H9 (cell line): ENCODE data around the gene FBXL14. TPM values are rescaled to one million over a fixed set of nuclear protein-coding genes. Genes with fewer than 3 reads are reported as not detected.
A peak's percentile ranks its signal among the peaks of the same experiment; 100 is the strongest.

Experiments
- DNase-seq: peaks from one replicate; pipeline ENCODE4 v3.0.0-alpha.2; 2017
- H2AFZ ChIP-seq: one replicate; pipeline ENCODE4 v1.6.1; 2013; ENCODE audit warnings: mild to moderate bottlenecking, low read length, control low read depth, moderate library complexity
- H2AK5ac ChIP-seq: 2 replicates; pipeline ENCODE4 v1.6.1; 2013; ENCODE audit warnings: low read length, control low read depth, mixed read lengths; ENCODE audit not compliant: insufficient read length
- H2BK120ac ChIP-seq: one replicate; pipeline ENCODE4 v1.6.1; 2013; ENCODE audit warnings: low read depth, mild to moderate bottlenecking, low read length, control low read depth, inconsistent platforms; ENCODE audit not compliant: poor library complexity, severe bottlenecking
- H2BK12ac ChIP-seq: 2 replicates; pipeline ENCODE4 v1.6.1; 2013; ENCODE audit warnings: low read length, control low read depth, mixed read lengths, low read depth; ENCODE audit not compliant: insufficient read length
- H2BK15ac ChIP-seq: 2 replicates; pipeline ENCODE4 v1.6.1; 2013; ENCODE audit warnings: low read depth, low read length, control low read depth
- H2BK20ac ChIP-seq: one replicate; pipeline ENCODE4 v1.6.1; 2013; ENCODE audit warnings: low read depth, mild to moderate bottlenecking, low read length, control low read depth, inconsistent platforms; ENCODE audit not compliant: poor library complexity, severe bottlenecking
- H2BK5ac ChIP-seq: 2 replicates; pipeline ENCODE4 v1.6.1; 2013; ENCODE audit warnings: low read length, control low read depth, mixed read lengths; ENCODE audit not compliant: insufficient read length
- H3K14ac ChIP-seq: 2 replicates; pipeline ENCODE4 v1.6.1; 2013; ENCODE audit warnings: low read length, control low read depth; ENCODE audit not compliant: insufficient read depth
- H3K18ac ChIP-seq: 2 replicates; pipeline ENCODE4 v1.6.1; 2013; ENCODE audit warnings: low read depth, mild to moderate bottlenecking, mixed read lengths, low read length, control low read depth; ENCODE audit not compliant: insufficient read length
- H3K23ac ChIP-seq: 2 replicates; pipeline ENCODE4 v1.6.1; 2013; ENCODE audit warnings: low read length, control low read depth, mixed read lengths, low read depth; ENCODE audit not compliant: insufficient read length
- H3K23me2 ChIP-seq: 2 replicates; pipeline ENCODE4 v1.6.1; 2013; ENCODE audit warnings: low read depth, mild to moderate bottlenecking, mixed read lengths, low read length, control low read depth; ENCODE audit not compliant: insufficient read length, poor library complexity, severe bottlenecking
- H3K27ac ChIP-seq: 2 replicates; pipeline ENCODE4 v1.5.1; 2013; ENCODE audit warnings: low read length, control low read depth, mixed read lengths, low read depth; ENCODE audit not compliant: insufficient read length
- H3K27me3 ChIP-seq: 2 replicates; pipeline ENCODE4 v1.6.1; 2013; ENCODE audit warnings: low read length, control low read depth, inconsistent platforms; ENCODE audit not compliant: insufficient read depth
- H3K4ac ChIP-seq: 2 replicates; pipeline ENCODE4 v1.6.1; 2013; ENCODE audit warnings: low read depth, mild to moderate bottlenecking, control low read depth, inconsistent platforms, low read length, moderate library complexity
- H3K4me1 ChIP-seq: 2 replicates; pipeline ENCODE4 v1.6.1; 2013; ENCODE audit warnings: low read length, control low read depth, inconsistent platforms; ENCODE audit not compliant: insufficient read depth
- H3K4me2 ChIP-seq: 2 replicates; pipeline ENCODE4 v1.6.1; 2013; ENCODE audit warnings: low read length, control low read depth, mixed read lengths; ENCODE audit not compliant: insufficient read length, insufficient read depth
- H3K56ac ChIP-seq: 2 replicates; pipeline ENCODE4 v1.6.1; 2013; ENCODE audit warnings: low read depth, mild to moderate bottlenecking, mixed read lengths, low read length, control low read depth; ENCODE audit not compliant: insufficient read length
- H3K79me1 ChIP-seq: 2 replicates; pipeline ENCODE4 v1.6.1; 2013; ENCODE audit warnings: low read depth, mild to moderate bottlenecking, moderate library complexity, low read length, control low read depth, inconsistent platforms; ENCODE audit not compliant: insufficient read depth, poor library complexity, severe bottlenecking
- H3K79me2 ChIP-seq: 2 replicates; pipeline ENCODE4 v1.6.1; 2013; ENCODE audit warnings: low read length, control low read depth, inconsistent platforms; ENCODE audit not compliant: insufficient read depth
- H3K9ac ChIP-seq: 2 replicates; pipeline ENCODE4 v1.6.1; 2013; ENCODE audit warnings: low read length, control low read depth, mixed read lengths; ENCODE audit not compliant: insufficient read length; ENCODE audit errors: extremely low read depth
- H3K9me3 ChIP-seq: one replicate; pipeline ENCODE4 v1.6.1; 2013; ENCODE audit warnings: low read depth, low read length, inconsistent platforms; ENCODE audit not compliant: control insufficient read depth
- H3T11ph ChIP-seq: one replicate; pipeline ENCODE4 v1.6.1; 2013; ENCODE audit warnings: mild to moderate bottlenecking, low read length, control low read depth, inconsistent platforms
- H4K20me1 ChIP-seq: one replicate; pipeline ENCODE4 v1.6.1; 2013; ENCODE audit not compliant: control insufficient read depth, insufficient read length, insufficient read depth
- H4K5ac ChIP-seq: 2 replicates; pipeline ENCODE4 v1.6.1; 2013; ENCODE audit warnings: low read depth, mild to moderate bottlenecking, mixed read lengths, low read length, control low read depth; ENCODE audit not compliant: insufficient read length
- H4K8ac ChIP-seq: replicated peaks from 2 replicates; pipeline ENCODE4 v1.6.1; 2013; ENCODE audit warnings: low read length, control low read depth, mixed read lengths, low read depth; ENCODE audit not compliant: insufficient read length
- H4K91ac ChIP-seq: 2 replicates; pipeline ENCODE4 v1.6.1; 2013; ENCODE audit warnings: low read depth, mild to moderate bottlenecking, moderate library complexity, mixed read lengths, low read length, control low read depth; ENCODE audit not compliant: insufficient read length
- H3K27ac Mint-ChIP-seq, 3 experiments: 2 replicates in 2 of 3; 3 replicates in 1 of 3; pipeline ENCODE4 v1.8.0; 2020 to 2021; ENCODE audit warnings: mixed read lengths in 3 of 3, mild to moderate bottlenecking in 1 of 3, moderate library complexity in 1 of 3
- H3K27me3 Mint-ChIP-seq: 2 replicates; pipeline ENCODE4 v1.8.0; 2021; ENCODE audit warnings: low read depth, mild to moderate bottlenecking, moderate library complexity, mixed read lengths
- H3K36me3 Mint-ChIP-seq, 3 experiments: 2 replicates in 2 of 3; 3 replicates in 1 of 3; pipeline ENCODE4 v1.8.0; 2020 to 2021; ENCODE audit warnings: low read depth in 3 of 3, mixed read lengths in 3 of 3; ENCODE audit not compliant: insufficient read depth in 1 of 3
- H3K4me1 Mint-ChIP-seq, 2 experiments: 2 replicates each; pipeline ENCODE4 v1.8.0; 2020; ENCODE audit warnings: mixed read lengths in 2 of 2
- H3K4me3 Mint-ChIP-seq, 2 experiments: 2 replicates in 1 of 2; 3 replicates in 1 of 2; pipeline ENCODE4 v1.8.0; 2020 to 2021; ENCODE audit warnings: mild to moderate bottlenecking in 2 of 2, mixed read lengths in 2 of 2, moderate library complexity in 1 of 2
- H3K9me3 Mint-ChIP-seq, 2 experiments: 2 replicates in 1 of 2; 3 replicates in 1 of 2; pipeline ENCODE4 v1.8.0; 2020; ENCODE audit warnings: mild to moderate bottlenecking in 2 of 2, mixed read lengths in 2 of 2, moderate library complexity in 1 of 2
- WGBS: extraction: QIAGEN DNeasy Blood & Tissue Kit; methylation state at CpG from one replicate; pipeline ENCODE4 v1.1.7; 2013; ENCODE audit warnings: missing lambda C conversion rate, low lambda C conversion rate, mixed read lengths; ENCODE audit not compliant: insufficient read length; ENCODE audit errors: extremely low coverage; 5-methylcytosine and 5-hydroxymethylcytosine counted together
- total RNA-seq: library from RNA; stranded (reverse); gene quantifications from 2 replicates; pipeline ENCODE4 v1.2.1, GENCODE V29; 2021
- TF ChIP-seq, protein P1 (sequence below): fragments of 200-600 bp; sonication (generic); conservative IDR thresholded peaks from 3 replicates; pipeline ENCODE4 v1.8.0; 2021; ENCODE audit warnings: antibody characterized with exemption, mild to moderate bottlenecking

FBXL14 gene
- total RNA-seq, 1 experiment from 2014 or later, result 15.6 TPM

DNA sequence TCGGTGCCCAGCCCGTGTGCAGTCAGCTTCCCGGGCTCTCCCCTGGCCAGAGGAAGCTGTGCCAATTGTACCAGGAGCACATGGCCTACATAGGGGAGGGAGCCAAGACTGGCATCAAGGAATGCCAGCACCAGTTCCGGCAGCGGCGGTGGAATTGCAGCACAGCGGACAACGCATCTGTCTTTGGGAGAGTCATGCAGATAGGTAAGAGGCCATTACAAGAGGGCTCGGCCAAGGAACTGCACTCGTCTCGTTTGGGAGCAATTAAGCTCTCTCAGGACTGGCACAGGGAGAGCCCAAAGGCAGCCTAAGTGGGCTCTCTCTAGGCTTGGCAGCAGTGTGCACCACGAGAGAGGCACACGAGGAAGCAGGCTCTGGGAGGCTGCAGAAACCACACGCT lies 38.3 kb upstream of the FBXL14 start:
- Histone ChIP-seq H4K8ac (no peak overlapping the region), H2AK5ac (no peak overlapping the region), H2BK20ac (no peak overlapping the region), H2BK15ac (no peak overlapping the region), H3K4me2 (no peak overlapping the region), H3K9ac (no peak overlapping the region), H2BK12ac (no peak overlapping the region), H2BK5ac (no peak overlapping the region), H3K4me1 (peaks cover 2% of the 10 kb centered on the region), H4K5ac (no peak overlapping the region), H3K79me1 (no peaks in the 10 kb centered on the region), H3T11ph (no peak overlapping the region), H3K18ac (no peak overlapping the region), H3K27ac (no peak overlapping the region), H2AFZ (no peak overlapping the region), H3K9me3 (no peaks in the 10 kb centered on the region), H3K4ac (no peak overlapping the region), H3K56ac (no peak overlapping the region), H2BK120ac (no peak overlapping the region), H3K23me2 (peaks cover 14% of the 10 kb centered on the region), H3K27me3 (peaks cover 32% of the 10 kb centered on the region; the same call in 1 of the 2 replicates), H4K91ac (no peak overlapping the region), H4K20me1 (no peaks in the 10 kb centered on the region), H3K79me2 (no peaks in the 10 kb centered on the region), H3K23ac (no peak overlapping the region), H3K14ac (no peak overlapping the region; the same call in 1 of the 2 replicates)
- no peak for DNase-seq
- no peak overlapping the region for H3K4me3 Mint-ChIP-seq
- WGBS, result no CpG with 5 or more reads among the region's 14 CpGs
- H3K4me1 Mint-ChIP-seq, result peaks cover 42 to 56% of the 10 kb centered on the region in 2 experiments
- TF ChIP-seq, protein P1, sequence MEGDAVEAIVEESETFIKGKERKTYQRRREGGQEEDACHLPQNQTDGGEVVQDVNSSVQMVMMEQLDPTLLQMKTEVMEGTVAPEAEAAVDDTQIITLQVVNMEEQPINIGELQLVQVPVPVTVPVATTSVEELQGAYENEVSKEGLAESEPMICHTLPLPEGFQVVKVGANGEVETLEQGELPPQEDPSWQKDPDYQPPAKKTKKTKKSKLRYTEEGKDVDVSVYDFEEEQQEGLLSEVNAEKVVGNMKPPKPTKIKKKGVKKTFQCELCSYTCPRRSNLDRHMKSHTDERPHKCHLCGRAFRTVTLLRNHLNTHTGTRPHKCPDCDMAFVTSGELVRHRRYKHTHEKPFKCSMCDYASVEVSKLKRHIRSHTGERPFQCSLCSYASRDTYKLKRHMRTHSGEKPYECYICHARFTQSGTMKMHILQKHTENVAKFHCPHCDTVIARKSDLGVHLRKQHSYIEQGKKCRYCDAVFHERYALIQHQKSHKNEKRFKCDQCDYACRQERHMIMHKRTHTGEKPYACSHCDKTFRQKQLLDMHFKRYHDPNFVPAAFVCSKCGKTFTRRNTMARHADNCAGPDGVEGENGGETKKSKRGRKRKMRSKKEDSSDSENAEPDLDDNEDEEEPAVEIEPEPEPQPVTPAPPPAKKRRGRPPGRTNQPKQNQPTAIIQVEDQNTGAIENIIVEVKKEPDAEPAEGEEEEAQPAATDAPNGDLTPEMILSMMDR, result no peak
- peaks cover 0 to 1% (median 0%) of the 10 kb centered on the region in 3 experiments; a peak in 1 of 7 replicates for H3K36me3 Mint-ChIP-seq
- peaks cover 83% of the 10 kb centered on the region for H3K27me3 Mint-ChIP-seq
- H3K9me3 Mint-ChIP-seq, result peaks cover 0 to 4% of the 10 kb centered on the region in 2 experiments; a peak in 1 of 5 replicates
- H3K27ac Mint-ChIP-seq, result peak overlapping the region in 1 of 3 experiments; percentile 80; a peak in 1 of 7 replicates
